Right kidney (tissue), 1 donor: ENCODE measurements around the gene SERPINE1.
A peak's percentile ranks its signal among the peaks of the same experiment; 100 is the strongest.
"Not testable (repeated sequence)": the region's sequence is repeated elsewhere in the genome, so short reads cannot be mapped to it uniquely, and the experiment has no call there.

Experiments used
- DNase-seq: peaks from one replicate; pipeline ENCODE4 v3.0.0-alpha.2; 2016

SERPINE1 gene

GRCh38 chr7:101102026-101102425, 24.9 kb upstream of the SERPINE1 start:
- DNase-seq = no peak

GRCh38 chr7:101103701-101104100, 23.2 kb upstream of the SERPINE1 start:
- DNase-seq = not testable (repeated sequence)

GRCh38 chr7:101104193-101104713, 22.7 kb upstream of the SERPINE1 start:
- no peak for DNase-seq

- DNase-seq = no peak
Measured at GRCh38 chr7:101104799-101105198, 22.1 kb upstream of the SERPINE1 start.

- DNase-seq = not testable (repeated sequence)
Measured at GRCh38 chr7:101105248-101105647, 21.7 kb upstream of the SERPINE1 start.

- no peak for DNase-seq
Measured at GRCh38 chr7:101106386-101106785, 20.5 kb upstream of the SERPINE1 start.

GRCh38 chr7:101108330-101108857, 18.5 kb upstream of the SERPINE1 start:
- no peak for DNase-seq

- no peak for DNase-seq
Measured at GRCh38 chr7:101108961-101109360, 17.9 kb upstream of the SERPINE1 start.

- DNase-seq = no peak
Measured at GRCh38 chr7:101109368-101109767, 17.5 kb upstream of the SERPINE1 start.

- no peak for DNase-seq
Measured at GRCh38 chr7:101111261-101111660, 15.6 kb upstream of the SERPINE1 start.

- DNase-seq = no peak
Measured at GRCh38 chr7:101112233-101112632, 14.7 kb upstream of the SERPINE1 start.

- not testable (repeated sequence) for DNase-seq
Measured at GRCh38 chr7:101113140-101113539, 13.8 kb upstream of the SERPINE1 start.

GRCh38 chr7:101113836-101114235, 13.1 kb upstream of the SERPINE1 start:
- no peak for DNase-seq

- no peak for DNase-seq
Measured at GRCh38 chr7:101114492-101114891, 12.4 kb upstream of the SERPINE1 start.

GRCh38 chr7:101115215-101115614, 11.7 kb upstream of the SERPINE1 start:
- no peak for DNase-seq

- no peak for DNase-seq
Measured at GRCh38 chr7:101116898-101117297, 10.0 kb upstream of the SERPINE1 start.

GRCh38 chr7:101118856-101119255, 8.0 kb upstream of the SERPINE1 start:
- no peak for DNase-seq

- no peak for DNase-seq
Measured at GRCh38 chr7:101119876-101120275, 7.0 kb upstream of the SERPINE1 start.

- DNase-seq = no peak
Measured at GRCh38 chr7:101120315-101120714, 6.6 kb upstream of the SERPINE1 start.

- not testable (repeated sequence) for DNase-seq
Measured at GRCh38 chr7:101121631-101121990, 5.3 kb upstream of the SERPINE1 start.

- peak; percentile 68 for DNase-seq
Measured at GRCh38 chr7:101121991-101122932, 4.6 kb upstream of the SERPINE1 start.

GRCh38 chr7:101122933-101123702, 3.8 kb upstream of the SERPINE1 start:
- DNase-seq = no peak

GRCh38 chr7:101123703-101124068, 3.2 kb upstream of the SERPINE1 start:
- no peak for DNase-seq
